ENCODE data around the gene SLCO1C1.
"Not testable (repeated sequence)": the region's sequence is repeated elsewhere in the genome, so short reads cannot be mapped to it uniquely, and the experiment has no call there.

SLCO1C1 gene, protein sequence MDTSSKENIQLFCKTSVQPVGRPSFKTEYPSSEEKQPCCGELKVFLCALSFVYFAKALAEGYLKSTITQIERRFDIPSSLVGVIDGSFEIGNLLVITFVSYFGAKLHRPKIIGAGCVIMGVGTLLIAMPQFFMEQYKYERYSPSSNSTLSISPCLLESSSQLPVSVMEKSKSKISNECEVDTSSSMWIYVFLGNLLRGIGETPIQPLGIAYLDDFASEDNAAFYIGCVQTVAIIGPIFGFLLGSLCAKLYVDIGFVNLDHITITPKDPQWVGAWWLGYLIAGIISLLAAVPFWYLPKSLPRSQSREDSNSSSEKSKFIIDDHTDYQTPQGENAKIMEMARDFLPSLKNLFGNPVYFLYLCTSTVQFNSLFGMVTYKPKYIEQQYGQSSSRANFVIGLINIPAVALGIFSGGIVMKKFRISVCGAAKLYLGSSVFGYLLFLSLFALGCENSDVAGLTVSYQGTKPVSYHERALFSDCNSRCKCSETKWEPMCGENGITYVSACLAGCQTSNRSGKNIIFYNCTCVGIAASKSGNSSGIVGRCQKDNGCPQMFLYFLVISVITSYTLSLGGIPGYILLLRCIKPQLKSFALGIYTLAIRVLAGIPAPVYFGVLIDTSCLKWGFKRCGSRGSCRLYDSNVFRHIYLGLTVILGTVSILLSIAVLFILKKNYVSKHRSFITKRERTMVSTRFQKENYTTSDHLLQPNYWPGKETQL

DNA sequence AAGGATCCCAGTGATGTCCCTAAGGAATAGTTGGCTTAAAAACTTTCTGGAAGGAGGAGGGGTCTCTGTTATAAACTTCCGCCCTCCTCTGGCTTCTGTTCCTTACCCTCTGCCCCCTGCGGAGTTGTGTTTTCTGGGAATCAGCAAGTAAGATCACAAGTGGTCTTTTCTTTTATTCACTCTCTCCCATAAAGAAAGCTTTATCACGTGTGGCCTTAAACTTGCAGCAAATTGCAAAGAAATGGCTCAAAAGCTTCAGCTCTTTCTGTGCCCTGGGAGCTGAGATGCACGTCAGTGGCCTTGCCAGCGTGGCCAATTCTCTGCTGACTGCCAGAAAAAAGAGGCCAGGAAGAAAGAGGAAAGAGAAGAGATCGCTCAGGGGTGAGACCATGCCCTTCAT is at the start of gene SLCO1C1:
Gene SLCO1C1, plus strand, starts transcription at position 101 of the 400 bp plus-strand sequence. CDS start 4,245 bp downstream, outside the sequence.
- DNase-seq, result no peak

DNA sequence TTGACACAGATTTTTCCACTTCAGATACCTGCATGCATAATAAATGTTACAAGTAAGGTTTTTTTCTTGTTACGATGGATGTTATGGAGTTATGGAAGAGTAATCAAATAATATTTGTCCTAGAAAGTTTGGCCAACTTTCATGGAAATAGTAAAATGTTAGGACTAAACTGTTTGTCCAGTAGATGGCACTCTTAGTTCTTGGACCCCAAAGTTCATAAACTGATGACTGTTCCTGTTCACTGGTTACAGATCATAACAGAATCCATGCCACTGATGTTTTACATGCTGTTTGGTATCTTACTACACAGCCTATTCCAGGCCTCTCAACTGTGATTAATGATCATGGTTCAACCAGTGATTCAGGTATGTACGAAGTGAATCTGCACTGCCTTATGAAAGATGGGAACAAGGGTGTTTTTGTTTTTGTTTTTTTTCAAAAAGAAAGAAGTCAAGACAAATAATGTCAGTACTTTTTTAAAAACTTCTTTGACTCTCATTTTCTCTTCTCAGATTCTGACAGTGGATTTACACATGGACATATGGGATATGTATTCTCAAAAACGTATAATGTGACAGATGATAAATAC is 48.8 kb upstream of the SLCO1C1 start:
- DNase-seq, result no peak

DNA sequence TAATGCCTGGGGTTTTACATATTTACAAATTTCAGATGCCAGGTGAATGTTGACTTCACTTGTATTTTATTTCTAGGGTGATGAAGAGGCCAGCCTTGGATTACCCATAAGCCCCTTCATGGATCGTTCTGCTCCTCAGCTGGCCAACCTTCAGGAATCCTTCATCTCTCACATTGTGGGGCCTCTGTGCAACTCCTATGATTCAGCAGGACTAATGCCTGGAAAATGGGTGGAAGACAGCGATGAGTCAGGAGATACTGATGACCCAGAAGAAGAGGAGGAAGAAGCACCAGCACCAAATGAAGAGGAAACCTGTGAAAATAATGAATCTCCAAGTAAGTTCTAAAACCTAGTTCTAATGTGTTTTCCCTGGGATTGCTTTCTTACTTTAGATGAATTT is 41.3 kb upstream of the SLCO1C1 start:
- DNase-seq, result no peak

DNA sequence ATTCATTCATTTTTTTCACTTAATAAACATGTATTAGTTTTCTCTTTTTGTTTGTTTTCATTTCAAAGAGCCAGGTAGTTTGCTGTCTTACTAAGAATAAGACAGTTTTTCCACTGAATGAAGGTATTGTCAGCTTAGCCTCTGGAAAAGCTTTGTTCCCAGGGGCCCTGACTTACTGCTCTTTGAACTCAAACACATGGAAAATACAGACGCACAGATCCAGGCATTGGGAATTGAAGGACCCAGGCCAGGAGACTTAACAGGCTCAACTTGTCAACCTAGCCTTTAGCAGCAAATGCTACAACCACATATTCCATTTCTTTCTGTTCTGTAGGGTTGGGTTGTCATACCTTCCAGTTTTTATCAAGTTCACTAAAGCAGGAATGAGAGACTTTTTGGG is 38.5 kb upstream of the SLCO1C1 start:
- DNase-seq, result no peak

DNA sequence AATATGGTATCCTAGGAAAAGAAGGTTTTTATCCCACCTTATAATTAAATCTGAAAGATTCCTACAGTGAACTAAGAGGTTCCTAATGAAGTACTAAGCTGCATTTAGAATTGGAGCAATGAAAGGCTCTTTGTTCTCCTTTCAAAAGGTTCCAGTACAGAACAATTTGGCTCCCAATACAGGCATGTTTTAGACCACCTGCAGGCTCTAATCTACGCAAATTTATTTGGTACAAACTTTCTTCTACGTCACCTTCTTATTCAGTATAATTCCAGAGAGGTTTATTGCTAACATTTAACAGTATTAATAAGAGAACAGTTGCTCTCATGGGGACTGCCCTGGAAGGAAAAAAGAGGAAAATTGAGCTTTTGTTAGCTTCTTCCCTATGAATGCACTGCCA is 37.6 kb upstream of the SLCO1C1 start:
- no peak for DNase-seq

DNA sequence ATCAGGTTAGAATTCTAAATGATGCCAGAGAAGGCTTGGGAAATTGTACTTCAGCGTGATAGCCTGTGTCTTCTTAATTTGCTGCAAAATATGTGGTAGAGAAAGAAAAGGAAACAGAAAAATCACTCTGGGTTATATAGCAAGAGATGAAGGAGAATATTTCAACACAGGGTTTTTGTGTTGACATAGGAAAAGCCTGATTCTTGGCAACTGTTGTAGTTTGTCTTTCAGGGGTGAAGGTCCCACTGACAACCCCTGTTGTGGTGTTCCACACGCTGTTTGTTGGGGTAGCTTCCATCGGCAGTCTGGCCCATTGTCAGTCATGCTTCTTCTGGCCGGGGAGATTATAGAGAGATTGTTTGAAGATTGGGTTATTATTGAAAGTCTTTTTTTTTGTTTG is 13.8 kb upstream of the SLCO1C1 start:
- no peak for DNase-seq

DNA sequence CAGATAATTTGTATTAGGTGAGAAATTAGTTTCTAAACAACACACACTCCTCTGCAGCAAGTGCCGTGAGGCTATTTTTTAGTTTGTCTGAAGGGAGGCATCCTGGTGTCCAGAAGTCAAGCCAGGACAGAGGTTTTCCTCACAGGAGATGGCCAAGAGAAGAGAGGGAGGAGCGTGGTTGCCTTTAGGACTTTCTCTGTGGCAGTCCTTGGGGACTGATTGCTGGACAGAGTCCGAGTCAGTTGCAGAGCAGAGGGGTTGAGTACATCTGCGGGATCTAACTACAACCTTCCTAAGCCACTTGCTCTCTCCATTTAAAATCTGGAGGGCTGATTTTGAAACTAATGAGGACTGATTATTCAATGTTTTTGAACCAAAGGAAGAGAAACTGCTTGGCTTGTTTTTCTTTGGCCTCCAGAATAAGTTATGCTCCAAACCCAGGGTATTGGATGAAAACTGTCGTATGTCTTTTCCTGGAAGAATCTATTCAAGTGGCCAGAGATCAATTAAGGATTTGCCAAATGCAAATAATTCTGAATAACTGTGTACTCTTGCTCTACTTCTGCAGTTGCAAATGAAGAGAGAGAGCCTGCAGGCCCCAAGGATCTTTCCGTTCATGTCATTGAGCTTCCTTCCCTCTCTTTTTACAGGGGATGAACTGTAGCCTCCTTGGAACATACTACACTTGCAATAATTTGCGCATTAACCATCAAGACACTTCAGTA is 1.2 kb downstream of the SLCO1C1 start:
- DNase-seq, result no peak

DNA sequence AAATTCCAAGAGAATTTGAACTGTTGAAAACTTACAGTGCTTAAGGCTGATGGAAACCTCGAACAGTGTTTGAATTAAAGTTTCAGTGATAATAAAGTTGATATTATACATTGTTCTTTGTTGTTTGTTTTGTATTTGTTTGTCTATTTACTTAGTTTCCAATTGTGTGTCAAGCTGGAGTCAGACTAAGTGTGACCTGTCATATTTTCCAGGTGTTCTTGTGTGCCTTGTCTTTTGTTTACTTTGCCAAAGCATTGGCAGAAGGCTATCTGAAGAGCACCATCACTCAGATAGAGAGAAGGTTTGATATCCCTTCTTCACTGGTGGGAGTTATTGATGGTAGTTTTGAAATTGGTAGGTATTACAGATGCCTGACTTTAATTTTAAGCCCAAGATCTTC is 6.0 kb downstream of the SLCO1C1 start:
- no peak for DNase-seq

DNA sequence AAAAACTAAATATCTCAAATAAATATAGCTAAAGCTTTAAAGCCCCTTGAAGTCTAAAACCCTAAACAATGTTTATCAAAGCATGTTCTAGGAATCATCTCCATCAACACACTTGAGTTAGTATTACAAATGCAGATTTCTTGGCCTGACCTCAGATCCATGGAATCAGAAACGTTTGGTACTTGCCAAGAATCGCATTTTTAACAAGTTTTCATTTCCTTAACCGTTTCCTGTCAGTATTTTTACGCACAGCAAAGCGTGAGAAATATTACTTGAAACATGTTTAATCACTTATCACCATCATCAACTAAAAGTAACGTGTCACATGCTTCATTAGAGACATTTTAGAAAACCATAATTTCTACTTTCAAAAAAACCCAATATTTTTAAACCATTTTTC is 9.7 kb downstream of the SLCO1C1 start:
- no peak for DNase-seq

DNA sequence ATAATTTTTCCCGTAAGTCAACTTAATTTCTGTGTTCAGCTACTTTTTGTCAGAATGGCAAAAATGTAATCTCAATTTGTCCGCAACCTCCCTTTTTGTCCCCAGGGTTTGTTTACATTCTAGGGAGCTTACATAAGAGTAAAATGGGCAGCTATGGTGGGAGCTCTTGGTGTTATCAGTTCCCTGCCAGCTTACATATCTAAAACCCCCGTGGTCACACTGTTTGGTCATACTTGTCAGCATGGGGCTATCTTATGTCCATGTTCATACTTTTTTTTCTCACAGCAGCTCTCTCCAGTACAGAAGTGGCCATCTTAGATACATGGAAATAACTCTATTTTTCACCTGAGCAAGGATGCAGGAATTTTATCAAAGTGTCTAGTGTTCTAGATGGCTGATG is 16.7 kb downstream of the SLCO1C1 start:
- no peak for DNase-seq

DNA sequence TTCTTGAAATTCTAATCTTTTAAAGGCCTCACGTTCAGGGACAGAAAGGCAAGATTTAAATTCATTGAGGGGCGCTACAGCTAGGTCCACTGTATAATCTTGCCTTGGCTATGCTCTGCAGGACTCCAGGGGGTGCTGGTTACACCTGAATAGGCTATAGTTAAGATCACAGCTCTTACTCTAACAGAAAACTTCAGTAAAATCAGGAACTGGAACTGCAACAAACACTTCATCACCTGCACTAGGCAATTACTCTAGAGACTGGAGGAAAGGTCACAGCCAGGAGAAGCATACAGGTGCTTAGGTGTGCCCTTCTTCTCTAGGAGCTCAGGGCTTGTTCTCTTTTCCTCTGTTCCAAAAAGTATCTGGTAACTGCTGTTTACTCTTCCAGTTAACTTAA is 20.9 kb downstream of the SLCO1C1 start:
- no peak for DNase-seq

DNA sequence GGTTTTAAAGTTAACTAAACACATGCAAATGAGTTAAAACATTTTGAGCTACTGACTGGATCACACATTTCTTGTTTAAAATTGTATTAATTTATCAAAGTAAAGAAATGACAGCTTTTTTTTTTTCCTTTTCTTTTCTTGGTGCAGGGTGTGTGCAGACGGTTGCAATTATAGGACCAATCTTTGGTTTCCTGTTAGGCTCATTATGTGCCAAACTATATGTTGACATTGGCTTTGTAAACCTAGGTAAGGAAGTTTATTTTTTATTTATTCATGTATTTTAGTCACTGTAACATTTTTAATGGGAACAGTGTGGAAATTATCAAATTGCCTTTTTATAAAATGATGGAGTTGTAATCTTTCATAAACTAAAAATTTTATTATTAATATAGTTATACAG is 21.9 kb downstream of the SLCO1C1 start:
- no peak for DNase-seq

DNA sequence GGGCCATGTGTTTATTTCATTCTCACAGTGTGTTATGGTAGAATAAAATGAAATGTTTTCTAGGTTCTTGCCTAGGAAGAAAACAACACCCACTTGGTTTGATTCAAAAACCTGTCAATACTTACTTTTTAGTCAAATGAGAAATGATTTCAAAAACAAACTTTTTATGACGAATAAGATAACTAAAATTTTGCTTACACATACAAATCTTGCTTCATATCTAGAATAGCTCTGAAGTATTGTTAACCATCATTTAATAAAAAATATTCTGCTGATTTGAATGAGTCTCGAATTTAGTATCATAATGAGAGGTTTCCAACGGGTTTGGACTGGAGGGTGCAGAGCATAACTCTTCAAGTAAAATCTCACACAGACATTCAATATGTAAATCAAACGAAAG is 23.2 kb downstream of the SLCO1C1 start:
- no peak for DNase-seq

DNA sequence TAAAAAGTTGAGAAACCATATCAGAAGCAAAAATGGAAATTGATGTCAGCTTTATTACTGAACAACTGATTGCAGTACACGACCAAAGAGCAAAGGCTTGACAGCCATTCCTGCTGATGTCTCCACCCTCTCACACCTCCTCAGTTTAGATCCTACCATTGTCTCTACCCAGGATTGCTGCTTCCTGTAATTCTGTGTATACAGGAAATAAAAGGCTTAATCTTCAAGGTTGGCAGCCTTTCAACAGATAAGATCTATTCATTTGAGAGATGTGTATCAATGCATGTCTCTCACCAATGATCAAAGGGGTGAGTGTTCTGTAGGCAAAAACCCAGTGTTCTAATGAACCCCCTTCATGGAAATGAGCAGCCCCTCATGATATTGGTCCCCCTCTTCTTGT is 27.0 kb downstream of the SLCO1C1 start:
- DNase-seq, result no peak

DNA sequence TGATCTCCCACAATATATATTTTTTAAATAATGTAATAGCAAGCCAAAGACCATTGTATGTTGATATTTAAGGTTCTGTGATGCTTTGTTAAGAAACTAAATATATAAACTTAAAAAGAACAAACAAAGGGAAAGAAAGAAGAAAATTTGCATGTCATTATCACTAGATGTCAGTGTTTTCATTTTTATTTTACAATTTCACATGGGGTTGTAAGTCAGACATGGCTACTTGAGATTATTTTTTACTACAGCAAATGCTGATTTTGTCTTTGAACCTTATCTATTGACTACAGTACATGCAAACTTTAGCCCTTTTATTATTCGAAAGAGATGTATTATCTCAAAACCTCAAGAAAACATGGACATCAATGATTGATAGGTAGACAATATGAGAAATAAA is 36.1 kb downstream of the SLCO1C1 start:
- DNase-seq, result no peak

DNA sequence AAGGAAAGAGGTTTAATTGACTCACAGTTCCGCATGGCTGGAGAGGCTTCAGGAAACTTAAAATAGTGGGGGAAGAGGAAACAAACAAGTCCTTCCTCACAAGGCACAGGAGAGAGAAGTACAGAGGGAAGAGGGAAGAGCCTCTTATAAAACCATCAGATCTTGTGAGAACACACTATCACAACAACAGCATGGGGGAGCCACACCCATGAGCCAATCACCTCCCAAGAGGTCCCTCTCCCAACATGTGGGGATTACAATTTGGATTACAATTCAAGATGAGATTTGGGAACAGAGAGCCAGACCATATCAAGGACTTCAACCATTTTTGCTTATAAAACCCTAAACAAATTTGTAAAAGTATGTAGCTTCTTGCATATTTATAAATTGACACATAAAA is 45.8 kb downstream of the SLCO1C1 start:
- no peak for DNase-seq

DNA sequence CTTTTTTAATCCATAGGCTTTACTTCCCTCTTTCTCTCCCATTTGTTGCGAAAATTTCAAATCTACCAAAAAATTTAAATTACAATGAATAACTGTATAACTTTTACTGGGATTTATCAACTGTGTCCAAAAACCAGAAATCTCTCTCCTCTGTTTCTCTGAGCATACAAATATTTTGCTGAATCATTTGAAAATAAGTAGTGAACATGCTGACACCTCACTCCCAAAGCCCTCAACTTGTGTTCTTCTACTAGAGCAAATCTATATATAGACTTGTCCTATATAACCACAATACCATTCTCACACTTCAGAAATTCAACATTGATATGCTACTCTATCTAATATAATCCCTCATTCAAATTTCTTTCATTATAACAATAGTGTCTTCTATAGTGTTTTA is 53.1 kb downstream of the SLCO1C1 start:
- DNase-seq, result no peak

DNA sequence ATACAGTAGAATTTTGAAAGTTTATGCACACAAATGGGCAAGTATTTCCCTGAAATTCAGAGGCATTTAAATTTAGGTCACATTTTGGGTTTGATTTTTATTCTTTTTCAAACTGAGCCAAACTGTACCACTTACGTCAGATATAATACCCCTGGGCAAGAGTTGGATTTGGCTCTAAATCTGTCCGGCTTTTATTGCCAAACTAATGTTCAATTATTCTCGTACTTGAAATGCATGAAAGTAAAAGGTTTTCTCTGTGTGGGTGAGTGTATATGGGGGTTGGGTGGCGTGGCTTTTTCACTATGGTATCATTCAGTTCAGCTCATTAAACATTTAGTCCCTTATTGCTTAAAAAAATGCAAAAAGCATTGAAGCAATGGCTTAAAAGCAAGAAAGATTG is 55.9 kb downstream of the SLCO1C1 start:
- no peak for DNase-seq

DNA sequence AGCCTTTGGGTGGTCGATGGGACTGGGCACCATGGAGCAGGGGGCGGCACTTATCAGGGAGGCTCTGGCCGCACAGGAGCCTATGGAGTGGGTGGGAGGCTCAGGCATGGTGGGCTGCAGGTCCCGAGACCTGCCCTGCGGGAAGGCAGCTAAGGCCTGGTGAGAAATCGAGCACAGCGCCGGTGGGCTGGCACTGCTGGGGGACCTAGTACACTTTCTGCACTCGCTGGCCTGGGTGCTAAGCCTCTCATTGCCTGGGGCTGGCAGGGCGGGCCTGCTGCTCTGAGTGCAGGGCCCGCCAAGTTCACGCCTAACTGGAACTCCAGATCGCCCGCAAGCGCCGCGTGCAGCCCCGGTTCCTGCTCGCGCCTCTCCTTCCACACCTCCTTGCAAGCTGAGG is 82.3 kb downstream of the SLCO1C1 start:
- DNase-seq, result no peak

DNA sequence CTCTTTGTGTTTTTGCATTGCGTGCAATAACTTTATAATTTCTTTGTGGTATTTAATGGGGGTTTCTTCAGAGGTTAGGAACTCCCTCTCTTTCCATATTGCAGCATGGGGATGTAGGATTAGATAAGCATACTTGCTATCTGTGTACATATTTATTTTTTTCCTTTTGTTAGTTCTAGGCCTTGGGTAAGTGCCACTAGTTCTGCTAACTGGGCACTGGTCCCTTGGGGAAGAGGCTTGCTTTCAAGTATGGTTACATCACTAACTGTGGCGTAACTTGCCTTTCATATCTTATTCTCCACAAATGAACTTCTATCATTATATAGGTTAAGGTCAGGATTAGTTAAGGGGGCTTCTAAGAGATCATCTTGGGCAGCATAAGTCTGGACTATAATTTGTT is 83.8 kb downstream of the SLCO1C1 start:
- no peak for DNase-seq

DNA sequence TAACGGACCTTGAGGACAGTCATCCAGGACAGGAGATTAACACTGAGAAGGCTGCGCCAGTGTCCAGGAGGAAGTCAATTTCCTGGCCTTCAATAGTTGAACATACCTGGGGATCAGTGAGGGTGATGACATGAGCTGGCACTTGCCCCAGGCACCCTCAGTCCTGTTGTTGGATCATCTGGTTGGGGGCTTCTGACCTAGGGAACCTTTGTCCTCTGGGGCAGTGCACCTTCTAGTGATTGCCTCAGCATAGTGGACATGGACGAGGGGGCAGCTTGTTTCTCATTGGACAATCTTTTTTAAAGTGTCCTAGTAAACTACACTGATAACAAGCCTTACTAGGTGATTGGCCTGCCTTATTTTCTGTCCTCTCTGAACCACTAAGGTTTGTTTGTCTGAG is 84.8 kb downstream of the SLCO1C1 start:
- DNase-seq, result not testable (repeated sequence)

DNA sequence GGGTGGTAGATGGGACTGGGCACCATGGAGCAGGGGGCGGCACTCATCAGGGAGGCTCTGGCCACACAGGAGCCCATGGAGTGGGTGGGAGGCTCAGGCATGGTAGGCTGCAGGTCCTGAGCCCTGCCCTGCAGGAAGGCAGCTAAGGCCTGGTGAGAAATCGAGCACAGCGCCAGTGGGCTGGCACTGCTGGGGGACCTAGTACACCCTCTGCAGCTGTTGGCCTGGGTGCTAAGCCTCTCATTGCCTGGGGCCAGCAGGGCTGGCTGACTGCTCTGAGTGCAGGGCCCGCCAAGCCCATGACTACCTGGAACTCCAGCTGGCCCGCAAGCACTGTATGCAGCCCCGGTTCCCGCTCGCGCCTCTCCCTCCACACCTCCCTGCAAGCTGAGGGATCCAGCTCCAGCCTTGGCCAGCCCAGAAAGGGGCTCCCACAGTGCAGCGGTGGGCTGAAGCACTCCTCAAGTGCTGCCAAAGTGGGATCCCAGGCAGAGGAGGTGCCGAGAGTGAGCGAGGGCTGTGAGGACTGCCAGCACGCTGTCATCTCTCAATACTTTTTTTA is 88.7 kb downstream of the SLCO1C1 start:
- not testable (repeated sequence) for DNase-seq

DNA sequence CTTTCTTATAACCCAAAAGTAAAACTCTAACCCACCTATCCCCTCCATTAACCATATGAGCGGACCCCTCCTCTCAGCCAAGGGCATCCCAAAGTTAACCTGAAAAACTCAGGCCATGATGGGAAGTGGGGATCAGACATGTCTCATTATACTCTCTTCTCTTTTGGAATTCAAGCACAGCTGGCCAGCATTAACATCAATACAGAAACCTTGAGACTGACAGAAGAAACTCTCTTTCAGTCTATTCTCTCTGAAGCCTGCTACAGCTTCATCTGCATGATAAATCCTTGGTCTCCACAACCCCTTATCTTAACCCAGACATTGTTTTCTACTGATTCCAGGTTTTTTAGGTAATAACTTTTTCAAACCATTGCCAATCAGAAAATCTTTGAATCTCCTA is 97.8 kb downstream of the SLCO1C1 start:
- no peak for DNase-seq
